Stimulated activated effector memory CD8-positive, alpha-beta T cell treated with anti-CD3 and anti-CD28 coated beads, Interleukin-12 subunit alpha, Interleukin-12 subunit beta, amount 100 ng/mL, for 72 hours (primary cell): ENCODE measurements around the gene SAMHD1.

Experiments
- ATAC-seq: fragments of 150-1000 bp; cut with Tn5 transposase; 2 replicates; pipeline ENCODE4 v1.10.0; 2021
- DNase-seq, 2 donors: peaks; one replicate each; pipeline ENCODE4 v3.0.0; 2021 to 2022; ENCODE audit warnings: low spot score in 2 of 2
- H3K27ac Mint-ChIP-seq: one replicate; pipeline ENCODE4 v1.8.0; 2022; ENCODE audit warnings: mild to moderate bottlenecking, mixed read lengths
- H3K36me3 Mint-ChIP-seq: one replicate; pipeline ENCODE4 v1.8.0; 2022; ENCODE audit warnings: mild to moderate bottlenecking, mixed read lengths
- H3K4me1 Mint-ChIP-seq: one replicate; pipeline ENCODE4 v1.8.0; 2022; ENCODE audit warnings: mixed read lengths
- H3K4me3 Mint-ChIP-seq: one replicate; pipeline ENCODE4 v1.8.0; 2022; ENCODE audit warnings: mild to moderate bottlenecking, mixed read lengths
- H3K9me3 Mint-ChIP-seq: one replicate; pipeline ENCODE4 v1.8.0; 2022; ENCODE audit warnings: mixed read lengths

Gene SAMHD1

DNA sequence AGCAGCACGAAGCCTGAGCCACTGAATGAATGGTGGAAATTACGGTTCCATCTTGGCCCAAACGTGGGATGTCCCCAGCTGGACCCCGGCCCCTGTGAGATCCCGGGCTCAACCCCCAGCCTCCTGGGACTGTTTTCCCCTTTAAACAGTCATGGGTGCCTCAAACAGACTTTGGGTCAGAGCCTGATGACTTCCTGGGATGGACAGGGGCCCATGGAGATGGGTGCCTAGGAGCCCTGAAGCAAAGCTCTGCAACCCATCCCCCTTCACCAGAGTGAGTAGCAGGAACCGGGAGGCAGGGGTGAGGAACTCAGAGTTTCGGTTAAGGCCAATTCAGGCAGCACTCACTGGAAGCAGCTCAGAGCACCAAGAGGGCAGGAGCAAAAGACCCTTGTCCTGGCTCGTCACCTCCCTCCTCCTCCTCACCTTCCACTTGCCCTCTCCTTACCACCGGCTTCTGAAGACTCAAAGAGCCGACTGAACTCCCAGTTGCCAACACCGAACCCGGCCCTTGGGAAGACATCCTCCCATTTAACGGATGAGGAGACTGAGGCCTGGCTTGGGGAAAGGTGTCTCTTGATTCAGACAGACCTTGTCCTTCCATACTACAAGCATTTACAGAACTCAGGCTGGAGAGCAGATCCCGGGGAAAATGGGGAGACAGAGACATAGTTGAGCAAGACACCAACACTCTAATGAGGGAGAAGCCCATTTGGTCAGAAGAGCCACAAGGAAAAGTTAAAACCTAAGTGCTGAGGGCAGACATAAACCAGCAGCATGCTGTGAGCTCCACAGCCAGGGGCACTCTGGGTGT, 90.5 kb downstream of the SAMHD1 start:
- DNase-seq (no peak), ATAC-seq (no peak)
- no peak overlapping the region for H3K27ac Mint-ChIP-seq
- peak overlapping the region; percentile 48 for H3K4me3 Mint-ChIP-seq
- no peaks in the 10 kb centered on the region for H3K9me3 Mint-ChIP-seq
- H3K36me3 Mint-ChIP-seq: no peaks in the 10 kb centered on the region
- peaks cover 19% of the 10 kb centered on the region for H3K4me1 Mint-ChIP-seq

DNA sequence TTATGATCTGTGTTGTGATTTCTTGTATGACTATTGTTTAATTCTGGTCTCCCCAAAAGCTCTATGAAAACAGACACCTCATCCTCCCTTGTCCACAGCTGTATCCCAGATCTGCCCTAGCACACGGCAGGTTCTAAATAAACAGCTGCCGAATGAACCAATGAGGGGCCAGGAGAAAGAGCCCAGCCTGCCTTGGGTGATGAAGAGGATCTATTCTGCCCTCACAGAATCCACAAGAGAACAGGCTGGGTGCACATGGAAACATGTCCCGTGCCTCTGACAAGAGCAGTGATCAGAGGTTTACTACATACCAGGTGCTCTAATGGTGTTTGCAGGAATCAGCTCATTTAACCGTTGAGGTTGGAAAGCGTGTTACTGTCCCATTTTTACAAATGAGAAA, 91.2 kb downstream of the SAMHD1 start:
- DNase-seq (no peak), ATAC-seq (no peak)
- no peaks in the 10 kb centered on the region for H3K9me3 Mint-ChIP-seq
- no peak overlapping the region for H3K27ac Mint-ChIP-seq
- H3K36me3 Mint-ChIP-seq: no peaks in the 10 kb centered on the region
- H3K4me1 Mint-ChIP-seq: peaks cover 16% of the 10 kb centered on the region
- no peak overlapping the region for H3K4me3 Mint-ChIP-seq

DNA sequence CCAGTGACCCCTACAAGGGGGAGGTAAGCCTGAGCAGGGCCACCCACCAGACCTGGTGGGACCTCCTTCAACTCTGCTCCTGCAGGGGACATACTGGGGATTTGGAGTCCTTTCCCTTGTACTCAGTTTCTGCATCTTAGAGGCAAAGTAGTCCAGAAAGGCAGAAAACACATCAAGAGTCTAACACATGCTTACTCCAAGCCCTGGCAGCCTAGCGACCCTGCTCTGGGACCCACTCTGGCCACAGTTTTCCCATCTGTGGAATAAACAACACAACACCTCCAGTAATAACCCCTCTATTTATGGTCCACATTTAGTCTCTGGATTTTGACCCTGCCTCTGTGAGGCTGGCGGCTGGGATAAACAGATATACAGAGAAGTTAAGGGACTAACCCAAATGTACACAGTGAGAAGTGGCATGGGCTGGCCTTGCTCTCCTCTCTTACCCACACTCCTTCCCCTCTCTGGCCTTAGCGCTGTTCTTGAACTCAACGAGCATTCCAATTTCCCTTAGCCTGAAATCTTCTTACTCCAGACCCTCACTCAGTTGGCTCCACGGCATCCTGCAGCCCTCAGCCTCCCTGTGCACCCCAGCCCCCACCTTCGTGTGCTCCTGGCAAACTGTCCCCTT, 91.7 kb downstream of the SAMHD1 start:
- ATAC-seq (no peak), DNase-seq (no peak)
- Mint-ChIP-seq H3K9me3 (no peaks in the 10 kb centered on the region), H3K4me1 (peaks cover 10% of the 10 kb centered on the region), H3K27ac (no peak overlapping the region), H3K4me3 (no peak overlapping the region), H3K36me3 (no peaks in the 10 kb centered on the region)

- H3K4me1 Mint-ChIP-seq: peaks cover 8% of the 10 kb centered on the region
- DNase-seq (no peak), ATAC-seq (no peak)
- H3K9me3 Mint-ChIP-seq: no peaks in the 10 kb centered on the region
- no peaks in the 10 kb centered on the region for H3K36me3 Mint-ChIP-seq
- H3K4me3 Mint-ChIP-seq: no peak overlapping the region
- no peak overlapping the region for H3K27ac Mint-ChIP-seq
Observed at GRCh38 chr20:36859282-36859555, 92.3 kb downstream of the SAMHD1 start.

- ATAC-seq (no peak), DNase-seq (no peak)
- Mint-ChIP-seq H3K27ac (peak overlapping the region; percentile 13), H3K9me3 (no peaks in the 10 kb centered on the region), H3K4me3 (no peak overlapping the region), H3K4me1 (peaks cover 8% of the 10 kb centered on the region), H3K36me3 (no peaks in the 10 kb centered on the region)
Observed at GRCh38 chr20:36856691-36857635, 94.5 kb downstream of the SAMHD1 start.

- Mint-ChIP-seq H3K9me3 (no peaks in the 10 kb centered on the region), H3K27ac (peak overlapping the region; percentile 17), H3K4me3 (no peak overlapping the region), H3K4me1 (peaks cover 8% of the 10 kb centered on the region), H3K36me3 (no peaks in the 10 kb centered on the region)
- ATAC-seq (no peak), DNase-seq (no peak)
Observed at GRCh38 chr20:36856195-36856594, 95.3 kb downstream of the SAMHD1 start.

- Mint-ChIP-seq H3K36me3 (no peaks in the 10 kb centered on the region), H3K4me3 (no peak overlapping the region), H3K27ac (no peak overlapping the region), H3K4me1 (peaks cover 8% of the 10 kb centered on the region), H3K9me3 (peaks cover 3% of the 10 kb centered on the region)
- ATAC-seq (no peak), DNase-seq (no peak)
Observed at GRCh38 chr20:36855241-36855657, 96.3 kb downstream of the SAMHD1 start.

- H3K4me1 Mint-ChIP-seq: peaks cover 8% of the 10 kb centered on the region
- no peak for ATAC-seq
- H3K9me3 Mint-ChIP-seq: peaks cover 3% of the 10 kb centered on the region
- no peaks in the 10 kb centered on the region for H3K36me3 Mint-ChIP-seq
- H3K27ac Mint-ChIP-seq: no peak overlapping the region
- H3K4me3 Mint-ChIP-seq: no peak overlapping the region
- DNase-seq: no peak
Observed at GRCh38 chr20:36854348-36855240, 96.9 kb downstream of the SAMHD1 start.

- no peak overlapping the region for H3K27ac Mint-ChIP-seq
- H3K36me3 Mint-ChIP-seq: no peaks in the 10 kb centered on the region
- peaks cover 3% of the 10 kb centered on the region for H3K9me3 Mint-ChIP-seq
- no peak overlapping the region for H3K4me3 Mint-ChIP-seq
- DNase-seq (no peak), ATAC-seq (no peak)
- H3K4me1 Mint-ChIP-seq: peaks cover 5% of the 10 kb centered on the region
Observed at GRCh38 chr20:36852187-36852586, 99.3 kb downstream of the SAMHD1 start.

DNA sequence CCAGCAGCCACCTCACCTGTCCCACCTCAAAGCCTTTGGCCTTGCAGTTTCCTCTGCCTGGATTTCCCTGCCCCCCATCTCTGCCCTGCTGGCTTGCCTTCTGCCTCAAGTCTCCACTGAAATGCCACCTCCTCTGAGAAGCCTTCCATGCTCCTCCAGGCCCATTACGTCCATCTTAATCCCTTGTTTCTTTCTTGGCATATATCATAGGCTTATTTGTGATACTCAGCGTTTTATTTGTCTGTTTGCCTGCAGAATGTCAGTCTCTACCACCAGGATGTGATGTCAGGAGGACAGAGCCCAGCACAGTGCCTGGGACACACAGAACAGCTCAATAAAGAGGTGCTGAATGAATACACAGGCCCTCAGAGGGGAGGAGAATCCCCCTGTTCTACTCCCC, 100.0 kb downstream of the SAMHD1 start:
- no peak for DNase-seq
- no peak overlapping the region for H3K27ac Mint-ChIP-seq
- ATAC-seq: no peak
- peaks cover 3% of the 10 kb centered on the region for H3K9me3 Mint-ChIP-seq
- H3K4me3 Mint-ChIP-seq: no peak overlapping the region
- no peaks in the 10 kb centered on the region for H3K4me1 Mint-ChIP-seq
- H3K36me3 Mint-ChIP-seq: no peaks in the 10 kb centered on the region

GRCh38 chr20:36850759-36851158, 100.7 kb downstream of the SAMHD1 start:
- Mint-ChIP-seq H3K36me3 (no peaks in the 10 kb centered on the region), H3K9me3 (peaks cover 3% of the 10 kb centered on the region), H3K4me3 (no peak overlapping the region), H3K4me1 (no peaks in the 10 kb centered on the region), H3K27ac (no peak overlapping the region)
- ATAC-seq: no peak
- no peak for DNase-seq

- H3K36me3 Mint-ChIP-seq: no peaks in the 10 kb centered on the region
- H3K27ac Mint-ChIP-seq: no peak overlapping the region
- peaks cover 3% of the 10 kb centered on the region for H3K9me3 Mint-ChIP-seq
- DNase-seq: no peak
- no peak for ATAC-seq
- H3K4me3 Mint-ChIP-seq: no peak overlapping the region
- no peaks in the 10 kb centered on the region for H3K4me1 Mint-ChIP-seq
Observed at GRCh38 chr20:36849333-36850065, 102.0 kb downstream of the SAMHD1 start.

DNA sequence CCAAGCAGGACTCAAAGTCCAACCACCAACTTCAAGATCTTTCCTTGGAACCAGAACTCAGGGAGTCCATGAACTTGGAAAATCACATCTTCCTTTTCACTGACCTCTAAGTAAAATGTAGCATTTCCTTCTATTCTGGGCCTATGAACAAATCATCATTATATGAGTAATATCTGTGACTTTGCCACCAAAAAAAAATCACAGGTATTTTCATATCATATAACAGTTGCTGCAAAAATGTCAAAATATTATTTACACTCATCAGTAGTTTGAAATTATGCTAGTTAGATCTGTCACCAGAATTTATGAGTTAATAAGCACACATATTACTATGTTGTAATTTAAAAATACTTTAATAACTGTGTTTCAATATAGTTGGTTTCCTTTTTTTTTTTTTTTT, 102.8 kb downstream of the SAMHD1 start:
- Mint-ChIP-seq H3K4me1 (peaks cover under 1% of the 10 kb centered on the region), H3K9me3 (peaks cover 3% of the 10 kb centered on the region), H3K4me3 (no peak overlapping the region), H3K27ac (no peak overlapping the region), H3K36me3 (no peaks in the 10 kb centered on the region)
- no peak for ATAC-seq
- no peak for DNase-seq

- Mint-ChIP-seq H3K4me3 (no peak overlapping the region), H3K27ac (no peak overlapping the region), H3K36me3 (no peaks in the 10 kb centered on the region), H3K4me1 (peaks cover 5% of the 10 kb centered on the region), H3K9me3 (peaks cover 3% of the 10 kb centered on the region)
- DNase-seq (no peak), ATAC-seq (no peak)
Observed at GRCh38 chr20:36848078-36848660, 103.3 kb downstream of the SAMHD1 start.
